ENCODE data around the gene HS3ST2.

- TF ChIP-seq CTCF (IDR thresholded peaks at IDR 0.05; ENCODE audit: extremely low read depth in 1 of 2, insufficient read depth in 1 of 2, low read depth in 1 of 2, low read length in 2 of 2): no peak
- no peak for TF ChIP-seq POLR2A (IDR thresholded peaks at IDR 0.05; ENCODE audit: low read depth, low read length)
Measured at GRCh38 chr16:22781480-22781879, 32.5 kb upstream of the HS3ST2 start.

Data from endothelial cell of umbilical vein (primary cell).